Suprapubic skin (tissue), 4 donors: ENCODE measurements around the gene DENR.

Source experiments
- EP300 ChIP-seq: sonication (generic); formaldehyde crosslinking; IDR thresholded peaks from one replicate; pipeline ENCODE4 v1.6.1; 2017; ENCODE audit warnings: antibody characterized with exemption
- POLR2A ChIP-seq, 2 donors: fragments of 450-650 bp; IDR thresholded peaks; one replicate each; pipeline ENCODE4 v1.6.1; 2017; ENCODE audit warnings: antibody characterized with exemption in 2 of 2, mild to moderate bottlenecking in 2 of 2, moderate library complexity in 2 of 2
- POLR2AphosphoS5 ChIP-seq, 3 donors: sonication (generic); formaldehyde crosslinking; IDR thresholded peaks; one replicate each; pipeline ENCODE4 v1.6.1; 2017; ENCODE audit warnings: antibody characterized with exemption in 3 of 3
- TF ChIP-seq, protein P1 (sequence below), 2 donors: fragments of 200-600 bp in 1 of 2; fragments of 450-650 bp in 1 of 2; sonication (generic) in 1 of 2; IDR thresholded peaks; one replicate each; pipeline ENCODE4 v1.5.1; 2016 to 2019; ENCODE audit warnings: antibody characterized with exemption in 2 of 2, mild to moderate bottlenecking in 1 of 2, moderate library complexity in 1 of 2

DNA sequence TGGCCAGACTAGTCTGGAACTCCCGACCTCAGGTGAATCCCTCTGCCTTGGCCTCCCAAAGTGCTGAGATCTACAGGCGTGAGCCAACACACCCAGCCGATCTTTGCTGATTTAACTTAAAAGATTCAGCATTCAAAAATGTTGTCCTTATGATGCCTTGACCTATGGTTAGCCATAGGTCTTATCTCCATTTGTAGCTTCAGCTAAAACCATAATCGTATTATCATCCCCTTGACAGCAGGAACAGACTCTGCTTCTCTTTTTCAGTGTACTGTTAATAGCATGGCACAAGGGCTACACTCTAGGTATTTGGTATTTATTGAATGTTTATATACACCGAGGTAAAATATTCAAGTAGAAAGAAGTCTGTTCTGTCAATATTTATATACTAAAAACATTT is 37.0 kb downstream of the DENR start:
- TF ChIP-seq, protein P1, sequence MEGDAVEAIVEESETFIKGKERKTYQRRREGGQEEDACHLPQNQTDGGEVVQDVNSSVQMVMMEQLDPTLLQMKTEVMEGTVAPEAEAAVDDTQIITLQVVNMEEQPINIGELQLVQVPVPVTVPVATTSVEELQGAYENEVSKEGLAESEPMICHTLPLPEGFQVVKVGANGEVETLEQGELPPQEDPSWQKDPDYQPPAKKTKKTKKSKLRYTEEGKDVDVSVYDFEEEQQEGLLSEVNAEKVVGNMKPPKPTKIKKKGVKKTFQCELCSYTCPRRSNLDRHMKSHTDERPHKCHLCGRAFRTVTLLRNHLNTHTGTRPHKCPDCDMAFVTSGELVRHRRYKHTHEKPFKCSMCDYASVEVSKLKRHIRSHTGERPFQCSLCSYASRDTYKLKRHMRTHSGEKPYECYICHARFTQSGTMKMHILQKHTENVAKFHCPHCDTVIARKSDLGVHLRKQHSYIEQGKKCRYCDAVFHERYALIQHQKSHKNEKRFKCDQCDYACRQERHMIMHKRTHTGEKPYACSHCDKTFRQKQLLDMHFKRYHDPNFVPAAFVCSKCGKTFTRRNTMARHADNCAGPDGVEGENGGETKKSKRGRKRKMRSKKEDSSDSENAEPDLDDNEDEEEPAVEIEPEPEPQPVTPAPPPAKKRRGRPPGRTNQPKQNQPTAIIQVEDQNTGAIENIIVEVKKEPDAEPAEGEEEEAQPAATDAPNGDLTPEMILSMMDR (IDR thresholded peaks at IDR 0.05), result no peak
- TF ChIP-seq POLR2A (IDR thresholded peaks at IDR 0.05), result no peak
- TF ChIP-seq POLR2AphosphoS5 (IDR thresholded peaks at IDR 0.05), result no peak
- no peak for TF ChIP-seq EP300
